Loucy (cell line): Measurements from ENCODE around the gene CAMK1G.

Experiments used
- EZH2phosphoT487 ChIP-seq: fragments of 200-600 bp; IDR thresholded peaks from 2 replicates; pipeline ENCODE4 v1.6.1; 2018; ENCODE audit warnings: antibody characterized with exemption, mild to moderate bottlenecking, moderate library complexity, borderline replicate concordance
- TF ChIP-seq, protein P1 (sequence below): fragments of 200-600 bp; sonication (generic); conservative IDR thresholded peaks from 2 replicates; pipeline ENCODE4 v1.5.1; 2014; ENCODE audit warnings: mild to moderate bottlenecking, antibody characterized with exemption, low read length

- TF ChIP-seq, protein P1, sequence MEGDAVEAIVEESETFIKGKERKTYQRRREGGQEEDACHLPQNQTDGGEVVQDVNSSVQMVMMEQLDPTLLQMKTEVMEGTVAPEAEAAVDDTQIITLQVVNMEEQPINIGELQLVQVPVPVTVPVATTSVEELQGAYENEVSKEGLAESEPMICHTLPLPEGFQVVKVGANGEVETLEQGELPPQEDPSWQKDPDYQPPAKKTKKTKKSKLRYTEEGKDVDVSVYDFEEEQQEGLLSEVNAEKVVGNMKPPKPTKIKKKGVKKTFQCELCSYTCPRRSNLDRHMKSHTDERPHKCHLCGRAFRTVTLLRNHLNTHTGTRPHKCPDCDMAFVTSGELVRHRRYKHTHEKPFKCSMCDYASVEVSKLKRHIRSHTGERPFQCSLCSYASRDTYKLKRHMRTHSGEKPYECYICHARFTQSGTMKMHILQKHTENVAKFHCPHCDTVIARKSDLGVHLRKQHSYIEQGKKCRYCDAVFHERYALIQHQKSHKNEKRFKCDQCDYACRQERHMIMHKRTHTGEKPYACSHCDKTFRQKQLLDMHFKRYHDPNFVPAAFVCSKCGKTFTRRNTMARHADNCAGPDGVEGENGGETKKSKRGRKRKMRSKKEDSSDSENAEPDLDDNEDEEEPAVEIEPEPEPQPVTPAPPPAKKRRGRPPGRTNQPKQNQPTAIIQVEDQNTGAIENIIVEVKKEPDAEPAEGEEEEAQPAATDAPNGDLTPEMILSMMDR: no peak
- TF ChIP-seq EZH2phosphoT487: no peak
Observed at GRCh38 chr1:209641832-209642172, 58.3 kb downstream of the CAMK1G start.
